ENCODE measurements around the gene OR1A2.
"Not testable (repeated sequence)": the region's sequence is repeated elsewhere in the genome, so short reads cannot be mapped to it uniquely, and the experiment has no call there.

Gene OR1A2

DNA sequence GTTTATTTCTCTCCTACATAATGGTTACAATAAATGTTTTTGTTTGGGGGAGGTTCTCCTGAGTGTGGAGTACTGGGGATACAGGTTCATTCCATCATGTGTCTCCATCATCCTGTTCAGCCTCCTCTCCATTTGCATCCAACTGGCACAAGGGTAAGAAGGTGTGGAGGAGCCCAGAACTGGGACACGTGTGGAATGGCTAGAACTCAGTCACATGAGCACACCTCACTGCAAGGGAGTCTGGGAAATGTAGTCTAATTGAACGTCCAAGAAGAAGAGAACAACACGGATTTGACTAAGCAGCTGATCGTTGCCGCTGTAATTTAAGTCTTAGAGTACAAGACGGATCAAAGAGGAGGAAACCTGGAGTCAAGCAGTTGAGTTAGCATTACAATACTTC, 16.3 kb downstream of the OR1A2 start:
- POLR2A ChIA-PET: no interaction called here
- 68% methylated on average over 6 of the region's 6 CpGs for WGBS (ENCODE audit: insufficient coverage)

GRCh38 chr17:3219978-3220377, 22.7 kb downstream of the OR1A2 start:
- H3K27ac ChIP-seq (ENCODE audit: insufficient read depth in 1 of 2, low read depth in 1 of 2, low read length in 2 of 2, poor library complexity in 1 of 2, severe bottlenecking in 2 of 2): not testable (repeated sequence)

More for the DNA sequence above, 16.3 kb downstream of the OR1A2 start:
- H3K27ac ChIP-seq (ENCODE audit: insufficient read depth in 1 of 2, low read depth in 1 of 2, low read length in 2 of 2, poor library complexity in 1 of 2, severe bottlenecking in 2 of 2): no peak overlapping the region
- no peak overlapping the region for H3K4me3 ChIP-seq (ENCODE audit: control insufficient read depth in 1 of 7, extremely low read depth in 1 of 7, insufficient read depth in 4 of 7, low read depth in 2 of 7, low read length in 6 of 7)
- H3K36me3 ChIP-seq (ENCODE audit: control insufficient read depth in 4 of 4, insufficient read depth in 4 of 4, low read length in 3 of 4): no peaks in the 10 kb centered on the region
- no peaks in the 10 kb centered on the region for H3K27me3 ChIP-seq (replicated peaks in 2 of 5; ENCODE audit: control insufficient read depth in 4 of 5, insufficient read depth in 5 of 5, low read length in 4 of 5)
- DNase-seq: no peak
- H3K4me1 ChIP-seq (ENCODE audit: control extremely low read depth in 1 of 4, control insufficient read depth in 4 of 4, insufficient read depth in 4 of 4, low read length in 3 of 4): peaks cover 0 to 5% (median 2%) of the 10 kb centered on the region in 4 experiments
- CTCF ChIA-PET: no interaction called here
- H3K9me3 ChIP-seq (ENCODE audit: control extremely low read depth in 1 of 5, control insufficient read depth in 4 of 5, insufficient read depth in 2 of 5, low read depth in 1 of 5, low read length in 4 of 5): peaks cover 0 to 3% (median 0%) of the 10 kb centered on the region in 5 experiments

GRCh38 chr17:3221850-3222249, 24.5 kb downstream of the OR1A2 start:
- no peaks in the 10 kb centered on the region for H3K36me3 ChIP-seq (ENCODE audit: control insufficient read depth in 4 of 4, insufficient read depth in 4 of 4, low read length in 3 of 4)
- no peaks in the 10 kb centered on the region for H3K4me1 ChIP-seq (ENCODE audit: control extremely low read depth in 1 of 4, control insufficient read depth in 4 of 4, insufficient read depth in 4 of 4, low read length in 3 of 4)
- no peak overlapping the region for H3K27ac ChIP-seq (ENCODE audit: insufficient read depth in 1 of 2, low read depth in 1 of 2, low read length in 2 of 2, poor library complexity in 1 of 2, severe bottlenecking in 2 of 2)
- CTCF ChIA-PET: no interaction called here
- DNase-seq: peak in 1 of 3 donors; percentile 10
- POLR2A ChIA-PET: no interaction called here
- H3K9me3 ChIP-seq (ENCODE audit: control extremely low read depth in 1 of 5, control insufficient read depth in 4 of 5, insufficient read depth in 2 of 5, low read depth in 1 of 5, low read length in 4 of 5): peaks cover 0 to 3% (median 0%) of the 10 kb centered on the region in 5 experiments
- H3K4me3 ChIP-seq (ENCODE audit: control insufficient read depth in 1 of 7, extremely low read depth in 1 of 7, insufficient read depth in 4 of 7, low read depth in 2 of 7, low read length in 6 of 7): no peak overlapping the region
- WGBS (ENCODE audit: insufficient coverage): no CpG with 5 or more reads among the region's 2 CpGs
- no peaks in the 10 kb centered on the region for H3K27me3 ChIP-seq (replicated peaks in 2 of 5; ENCODE audit: control insufficient read depth in 4 of 5, insufficient read depth in 5 of 5, low read length in 4 of 5)

More at GRCh38 chr17:3219978-3220377, 22.7 kb downstream of the OR1A2 start:
- H3K4me3 ChIP-seq (ENCODE audit: control insufficient read depth in 1 of 7, extremely low read depth in 1 of 7, insufficient read depth in 4 of 7, low read depth in 2 of 7, low read length in 6 of 7); H3K36me3 ChIP-seq (ENCODE audit: control insufficient read depth in 4 of 4, insufficient read depth in 4 of 4, low read length in 3 of 4); H3K4me1 ChIP-seq (ENCODE audit: control extremely low read depth in 1 of 4, control insufficient read depth in 4 of 4, insufficient read depth in 4 of 4, low read length in 3 of 4); H3K27me3 ChIP-seq (replicated peaks in 2 of 5; ENCODE audit: control insufficient read depth in 4 of 5, insufficient read depth in 5 of 5, low read length in 4 of 5); H3K9me3 ChIP-seq (ENCODE audit: control extremely low read depth in 1 of 5, control insufficient read depth in 4 of 5, insufficient read depth in 2 of 5, low read depth in 1 of 5, low read length in 4 of 5); CTCF ChIA-PET; POLR2A ChIA-PET; DNase-seq: not testable (repeated sequence)
- WGBS (ENCODE audit: insufficient coverage): 100% methylated on average over 1 of the region's 3 CpGs

DNA sequence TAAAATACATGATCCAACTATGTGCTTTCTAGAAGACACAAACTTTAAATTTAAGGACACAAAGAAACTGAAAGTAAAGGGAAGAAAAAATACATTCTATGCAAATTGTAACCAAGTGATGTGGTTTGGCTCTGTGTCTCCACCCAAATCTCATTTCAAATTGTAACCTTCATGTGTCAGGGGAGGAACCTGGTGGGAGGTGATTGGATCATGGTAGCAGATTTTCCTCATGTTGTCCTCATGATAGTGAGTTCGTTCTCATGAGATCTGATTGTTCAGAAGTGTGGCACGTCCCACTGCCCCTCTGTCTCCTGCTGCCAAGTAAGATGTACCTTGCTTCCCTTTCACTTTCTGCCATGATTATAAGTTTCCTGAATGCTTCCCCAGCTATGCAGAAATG, 25.2 kb downstream of the OR1A2 start:
- Histone ChIP-seq H3K9me3 (ENCODE audit: control extremely low read depth in 1 of 5, control insufficient read depth in 4 of 5, insufficient read depth in 2 of 5, low read depth in 1 of 5, low read length in 4 of 5) (peaks cover 0 to 3% (median 0%) of the 10 kb centered on the region in 5 experiments), H3K36me3 (ENCODE audit: control insufficient read depth in 4 of 4, insufficient read depth in 4 of 4, low read length in 3 of 4) (no peaks in the 10 kb centered on the region), H3K27ac (ENCODE audit: insufficient read depth in 1 of 2, low read depth in 1 of 2, low read length in 2 of 2, poor library complexity in 1 of 2, severe bottlenecking in 2 of 2) (no peak overlapping the region), H3K4me1 (ENCODE audit: control extremely low read depth in 1 of 4, control insufficient read depth in 4 of 4, insufficient read depth in 4 of 4, low read length in 3 of 4) (no peaks in the 10 kb centered on the region), H3K4me3 (ENCODE audit: control insufficient read depth in 1 of 7, extremely low read depth in 1 of 7, insufficient read depth in 4 of 7, low read depth in 2 of 7, low read length in 6 of 7) (no peak overlapping the region), H3K27me3 (replicated peaks in 2 of 5; ENCODE audit: control insufficient read depth in 4 of 5, insufficient read depth in 5 of 5, low read length in 4 of 5) (no peaks in the 10 kb centered on the region)
- peak in 1 of 3 donors; percentile 15 for DNase-seq
- 95% methylated on average over 2 of the region's 2 CpGs for WGBS (ENCODE audit: insufficient coverage)
- ChIA-PET CTCF (no interaction called here), POLR2A (no interaction called here)

GRCh38 chr17:3224721-3225352, 27.5 kb downstream of the OR1A2 start:
- H3K27me3 ChIP-seq (replicated peaks in 2 of 5; ENCODE audit: control insufficient read depth in 4 of 5, insufficient read depth in 5 of 5, low read length in 4 of 5); H3K27ac ChIP-seq (ENCODE audit: insufficient read depth in 1 of 2, low read depth in 1 of 2, low read length in 2 of 2, poor library complexity in 1 of 2, severe bottlenecking in 2 of 2); DNase-seq; CTCF ChIA-PET; POLR2A ChIA-PET; H3K4me3 ChIP-seq (ENCODE audit: control insufficient read depth in 1 of 7, extremely low read depth in 1 of 7, insufficient read depth in 4 of 7, low read depth in 2 of 7, low read length in 6 of 7); H3K9me3 ChIP-seq (ENCODE audit: control extremely low read depth in 1 of 5, control insufficient read depth in 4 of 5, insufficient read depth in 2 of 5, low read depth in 1 of 5, low read length in 4 of 5); H3K36me3 ChIP-seq (ENCODE audit: control insufficient read depth in 4 of 4, insufficient read depth in 4 of 4, low read length in 3 of 4); H3K4me1 ChIP-seq (ENCODE audit: control extremely low read depth in 1 of 4, control insufficient read depth in 4 of 4, insufficient read depth in 4 of 4, low read length in 3 of 4): not testable (repeated sequence)

DNA sequence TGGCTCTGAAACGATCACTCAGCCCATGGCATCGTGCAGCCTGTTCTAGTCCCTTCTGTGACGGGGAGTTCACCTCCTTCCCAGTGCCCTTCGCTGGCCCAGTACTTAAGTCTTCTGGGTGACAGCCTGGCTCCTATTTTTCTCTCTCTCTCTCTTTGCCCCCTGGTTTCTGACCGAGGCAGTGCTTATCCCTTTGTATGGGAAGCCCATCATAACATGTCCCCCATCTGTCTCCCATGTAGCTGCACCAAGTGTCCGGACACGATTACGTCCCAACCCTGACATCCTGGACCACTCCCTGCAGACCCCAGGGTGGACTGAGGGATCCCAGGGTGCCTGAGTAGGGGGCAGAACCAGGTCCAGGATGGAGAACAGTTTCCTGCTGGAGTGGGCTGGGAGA, 35.0 kb downstream of the OR1A2 start:
- H3K9me3 ChIP-seq (ENCODE audit: control extremely low read depth in 1 of 5, control insufficient read depth in 4 of 5, insufficient read depth in 2 of 5, low read depth in 1 of 5, low read length in 4 of 5); H3K4me3 ChIP-seq (ENCODE audit: control insufficient read depth in 1 of 7, extremely low read depth in 1 of 7, insufficient read depth in 4 of 7, low read depth in 2 of 7, low read length in 6 of 7); H3K27me3 ChIP-seq (replicated peaks in 2 of 5; ENCODE audit: control insufficient read depth in 4 of 5, insufficient read depth in 5 of 5, low read length in 4 of 5); H3K27ac ChIP-seq (ENCODE audit: insufficient read depth in 1 of 2, low read depth in 1 of 2, low read length in 2 of 2, poor library complexity in 1 of 2, severe bottlenecking in 2 of 2); POLR2A ChIA-PET; CTCF ChIA-PET; H3K36me3 ChIP-seq (ENCODE audit: control insufficient read depth in 4 of 4, insufficient read depth in 4 of 4, low read length in 3 of 4); H3K4me1 ChIP-seq (ENCODE audit: control extremely low read depth in 1 of 4, control insufficient read depth in 4 of 4, insufficient read depth in 4 of 4, low read length in 3 of 4); DNase-seq: not testable (repeated sequence)
- 100% methylated on average over 1 of the region's 8 CpGs for WGBS (ENCODE audit: insufficient coverage)

- CTCF ChIA-PET; H3K4me3 ChIP-seq (ENCODE audit: control insufficient read depth in 1 of 7, extremely low read depth in 1 of 7, insufficient read depth in 4 of 7, low read depth in 2 of 7, low read length in 6 of 7); H3K27me3 ChIP-seq (replicated peaks in 2 of 5; ENCODE audit: control insufficient read depth in 4 of 5, insufficient read depth in 5 of 5, low read length in 4 of 5); H3K4me1 ChIP-seq (ENCODE audit: control extremely low read depth in 1 of 4, control insufficient read depth in 4 of 4, insufficient read depth in 4 of 4, low read length in 3 of 4); H3K36me3 ChIP-seq (ENCODE audit: control insufficient read depth in 4 of 4, insufficient read depth in 4 of 4, low read length in 3 of 4); H3K9me3 ChIP-seq (ENCODE audit: control extremely low read depth in 1 of 5, control insufficient read depth in 4 of 5, insufficient read depth in 2 of 5, low read depth in 1 of 5, low read length in 4 of 5); H3K27ac ChIP-seq (ENCODE audit: insufficient read depth in 1 of 2, low read depth in 1 of 2, low read length in 2 of 2, poor library complexity in 1 of 2, severe bottlenecking in 2 of 2); POLR2A ChIA-PET: not testable (repeated sequence)
- no CpG with 5 or more reads among the region's 2 CpGs for WGBS (ENCODE audit: insufficient coverage)
- peak; percentile 30 to 89 (median 73) for DNase-seq
Measured at GRCh38 chr17:3238685-3239084, 41.4 kb downstream of the OR1A2 start.

Measured in common myeloid progenitor, CD34-positive (primary cell).